Loucy (cell line): ENCODE data around the gene SP2.

ENCODE experiments used
- H2AFZ ChIP-seq: fragments of 200-600 bp; sonication (generic); 2 replicates; pipeline ENCODE4 v1.6.0; 2016; ENCODE audit warnings: antibody characterized with exemption, mild to moderate bottlenecking, low read length, moderate library complexity
- H3F3A ChIP-seq: fragments of 200-600 bp; 2 replicates; pipeline ENCODE4 v1.6.0; 2016; ENCODE audit warnings: antibody characterized with exemption, low read depth, mild to moderate bottlenecking
- H3K27me3 ChIP-seq: fragments of 200-600 bp; sonication (generic); 2 replicates; pipeline ENCODE4 v1.6.1; 2014; ENCODE audit warnings: low read length, mild to moderate bottlenecking; ENCODE audit not compliant: insufficient read depth, poor library complexity, severe bottlenecking
- H3K36me3 ChIP-seq: fragments of 200-600 bp; sonication (generic); 2 replicates; pipeline ENCODE4 v1.6.1; 2016; ENCODE audit warnings: low read length; ENCODE audit not compliant: insufficient read depth
- H3K4me1 ChIP-seq: fragments of 200-600 bp; sonication (generic); 2 replicates; pipeline ENCODE4 v1.5.1; 2014; ENCODE audit warnings: low read length, mild to moderate bottlenecking; ENCODE audit not compliant: insufficient read depth, poor library complexity, severe bottlenecking
- H3K4me2 ChIP-seq: fragments of 200-600 bp; sonication (generic); 2 replicates; pipeline ENCODE4 v1.6.0; 2014; ENCODE audit warnings: antibody characterized with exemption, low read length, low read depth, mild to moderate bottlenecking; ENCODE audit not compliant: poor library complexity, severe bottlenecking
- H3K4me3 ChIP-seq: fragments of 200-600 bp; sonication (generic); 2 replicates; pipeline ENCODE4 v1.5.1; 2014; ENCODE audit warnings: low read length, mild to moderate bottlenecking, mixed read lengths; ENCODE audit not compliant: poor library complexity, severe bottlenecking
- H3K79me2 ChIP-seq: fragments of 200-600 bp; sonication (generic); 2 replicates; pipeline ENCODE4 v1.6.1; 2014; ENCODE audit warnings: low read length; ENCODE audit not compliant: insufficient read depth
- H3K9ac ChIP-seq: fragments of 200-600 bp; sonication (generic); 2 replicates; pipeline ENCODE4 v1.6.0; 2014; ENCODE audit warnings: mild to moderate bottlenecking, low read depth, low read length, moderate library complexity; ENCODE audit not compliant: poor library complexity, severe bottlenecking
- H3K9me2 ChIP-seq: fragments of 200-600 bp; sonication (generic); replicated peaks from 2 replicates; pipeline ENCODE4 v1.6.1; 2016; ENCODE audit warnings: low read depth, low read length, mixed read lengths
- H3K9me3 ChIP-seq: fragments of 200-600 bp; sonication (generic); 2 replicates; pipeline ENCODE4 v1.6.1; 2014; ENCODE audit warnings: mild to moderate bottlenecking, antibody characterized with exemption, low read length, low read depth; ENCODE audit not compliant: insufficient read depth
- H4K20me1 ChIP-seq: fragments of 200-600 bp; sonication (generic); 2 replicates; pipeline ENCODE4 v1.6.0; 2014; ENCODE audit warnings: antibody characterized with exemption, low read length, mild to moderate bottlenecking; ENCODE audit not compliant: insufficient read depth, poor library complexity, severe bottlenecking
- EZH2phosphoT487 ChIP-seq: fragments of 200-600 bp; IDR thresholded peaks from 2 replicates; pipeline ENCODE4 v1.6.1; 2018; ENCODE audit warnings: antibody characterized with exemption, mild to moderate bottlenecking, moderate library complexity, borderline replicate concordance
- TF ChIP-seq, protein P1 (sequence below): fragments of 200-600 bp; sonication (generic); conservative IDR thresholded peaks from 2 replicates; pipeline ENCODE4 v1.5.1; 2014; ENCODE audit warnings: mild to moderate bottlenecking, antibody characterized with exemption, low read length

Gene SP2

DNA sequence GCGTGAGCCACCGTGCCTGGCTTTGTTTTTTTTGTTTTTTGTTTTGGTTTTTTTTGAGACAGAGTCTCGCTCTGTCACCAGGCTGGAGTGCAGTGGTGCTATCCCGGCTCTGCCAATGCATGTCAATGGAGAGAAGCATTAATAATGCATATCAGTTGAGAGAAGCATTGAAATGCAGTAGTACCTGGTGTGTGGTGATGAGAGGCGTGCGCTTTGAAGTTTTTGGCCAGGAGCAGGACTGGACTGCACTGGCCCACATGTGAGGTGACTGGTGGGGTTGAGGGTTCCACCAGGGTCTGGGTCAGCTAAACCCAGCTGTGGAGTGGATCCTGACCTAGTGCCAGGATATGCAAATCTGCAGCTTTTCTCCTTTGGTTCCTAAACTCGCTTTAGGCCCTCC is 5.4 kb downstream of the SP2 start:
- no peaks in the 10 kb centered on the region for H3K9me3 ChIP-seq
- no peaks in the 10 kb centered on the region for H3K27me3 ChIP-seq
- no peak for TF ChIP-seq EZH2phosphoT487
- TF ChIP-seq, protein P1, sequence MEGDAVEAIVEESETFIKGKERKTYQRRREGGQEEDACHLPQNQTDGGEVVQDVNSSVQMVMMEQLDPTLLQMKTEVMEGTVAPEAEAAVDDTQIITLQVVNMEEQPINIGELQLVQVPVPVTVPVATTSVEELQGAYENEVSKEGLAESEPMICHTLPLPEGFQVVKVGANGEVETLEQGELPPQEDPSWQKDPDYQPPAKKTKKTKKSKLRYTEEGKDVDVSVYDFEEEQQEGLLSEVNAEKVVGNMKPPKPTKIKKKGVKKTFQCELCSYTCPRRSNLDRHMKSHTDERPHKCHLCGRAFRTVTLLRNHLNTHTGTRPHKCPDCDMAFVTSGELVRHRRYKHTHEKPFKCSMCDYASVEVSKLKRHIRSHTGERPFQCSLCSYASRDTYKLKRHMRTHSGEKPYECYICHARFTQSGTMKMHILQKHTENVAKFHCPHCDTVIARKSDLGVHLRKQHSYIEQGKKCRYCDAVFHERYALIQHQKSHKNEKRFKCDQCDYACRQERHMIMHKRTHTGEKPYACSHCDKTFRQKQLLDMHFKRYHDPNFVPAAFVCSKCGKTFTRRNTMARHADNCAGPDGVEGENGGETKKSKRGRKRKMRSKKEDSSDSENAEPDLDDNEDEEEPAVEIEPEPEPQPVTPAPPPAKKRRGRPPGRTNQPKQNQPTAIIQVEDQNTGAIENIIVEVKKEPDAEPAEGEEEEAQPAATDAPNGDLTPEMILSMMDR = no peak
- no peak overlapping the region for H2AFZ ChIP-seq
- peaks cover 18% of the 10 kb centered on the region for H3K4me1 ChIP-seq
- H3K9me2 ChIP-seq = no peaks in the 10 kb centered on the region
- no peak overlapping the region for H3K9ac ChIP-seq
- peaks cover 5% of the 10 kb centered on the region for H4K20me1 ChIP-seq
- no peak overlapping the region for H3K4me2 ChIP-seq
- H3K79me2 ChIP-seq = peaks cover 27% of the 10 kb centered on the region
- H3F3A ChIP-seq = no peaks in the 10 kb centered on the region
- H3K4me3 ChIP-seq = no peak overlapping the region
- no peaks in the 10 kb centered on the region for H3K36me3 ChIP-seq

DNA sequence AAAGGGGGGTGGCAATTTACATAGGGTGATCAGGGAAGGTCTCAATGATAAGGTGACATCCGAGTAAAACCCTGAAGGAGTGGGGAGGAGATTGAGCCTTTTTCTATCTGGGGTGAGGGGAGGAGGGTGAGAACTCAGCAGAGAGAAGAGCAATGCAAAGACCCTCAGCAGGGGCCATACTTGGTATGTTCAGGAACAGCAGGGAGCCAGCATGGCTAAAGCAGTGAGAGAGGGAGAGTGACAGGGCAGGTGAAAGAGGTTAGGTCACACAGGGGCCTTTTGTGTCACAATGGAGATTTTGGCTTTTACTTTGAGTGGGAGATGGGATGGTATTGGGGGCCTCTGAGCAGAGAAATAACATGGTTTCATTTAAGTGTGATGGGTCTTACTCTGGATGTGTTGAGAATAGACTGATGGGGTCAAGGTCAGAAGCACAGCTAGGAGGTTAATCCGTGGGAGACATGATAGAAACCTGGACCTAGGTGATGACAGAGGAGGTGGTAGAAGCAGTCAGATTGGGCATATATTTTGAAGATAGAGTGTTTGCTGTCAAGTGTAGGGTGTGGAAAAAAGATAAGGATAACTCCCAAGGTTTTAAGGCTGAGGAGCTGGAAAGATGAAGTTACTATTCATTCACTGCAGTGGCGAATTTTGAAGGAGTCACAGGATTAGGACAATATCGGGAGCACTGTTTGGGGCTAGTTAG is 6.2 kb downstream of the SP2 start:
- Histone ChIP-seq H3K9me3 (no peaks in the 10 kb centered on the region), H3K4me3 (no peak overlapping the region), H3K4me1 (peaks cover 12% of the 10 kb centered on the region), H3K79me2 (peaks cover 19% of the 10 kb centered on the region), H4K20me1 (no peaks in the 10 kb centered on the region), H3F3A (no peaks in the 10 kb centered on the region), H3K36me3 (no peaks in the 10 kb centered on the region), H3K9ac (no peak overlapping the region), H3K4me2 (no peak overlapping the region), H3K9me2 (no peaks in the 10 kb centered on the region), H3K27me3 (no peaks in the 10 kb centered on the region), H2AFZ (no peak overlapping the region)
- TF ChIP-seq EZH2phosphoT487 = no peak
- TF ChIP-seq, protein P1 = no peak

DNA sequence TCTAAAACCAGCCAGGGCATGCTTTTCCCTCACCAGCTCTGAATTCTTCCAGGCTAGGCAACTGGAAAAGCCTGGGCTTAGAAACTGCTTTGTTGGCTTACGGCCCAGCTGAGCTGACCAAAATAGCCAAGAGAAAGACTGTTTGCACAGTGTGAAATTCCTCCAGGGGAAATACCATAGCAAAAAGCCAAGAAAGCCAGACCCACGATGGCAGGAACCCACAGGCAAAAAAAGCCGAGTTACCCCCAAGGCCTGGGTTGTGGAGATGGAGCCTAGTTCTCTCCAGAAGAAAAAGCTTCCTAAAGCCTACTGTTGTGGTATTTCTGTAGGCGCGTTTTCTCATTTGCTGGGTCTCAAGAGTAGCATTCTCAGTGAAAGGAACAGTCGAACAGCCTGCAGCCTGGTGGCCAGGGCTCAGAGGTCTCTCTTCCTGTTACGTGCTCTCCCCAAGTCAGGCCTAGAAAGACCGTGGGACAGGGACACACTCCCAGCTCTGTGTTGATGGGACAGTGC is 9.2 kb downstream of the SP2 start:
- Histone ChIP-seq H2AFZ (no peak overlapping the region), H3K36me3 (no peaks in the 10 kb centered on the region), H3K4me1 (peaks cover 5% of the 10 kb centered on the region), H3F3A (no peaks in the 10 kb centered on the region), H4K20me1 (no peaks in the 10 kb centered on the region), H3K9ac (no peak overlapping the region), H3K9me2 (no peaks in the 10 kb centered on the region), H3K27me3 (no peaks in the 10 kb centered on the region), H3K4me3 (no peak overlapping the region), H3K79me2 (no peaks in the 10 kb centered on the region; the same call in 1 of the 2 replicates), H3K4me2 (no peak overlapping the region), H3K9me3 (no peaks in the 10 kb centered on the region)
- no peak for TF ChIP-seq EZH2phosphoT487
- TF ChIP-seq, protein P1 = no peak
